DND-41 (cell line): Measurements from ENCODE around the gene MERTK.

Experiments
- ATAC-seq: fragments of 200-7000 bp; cut with Tn5 transposase; 3 replicates; pipeline ENCODE4 v1.9.1; 2021; ENCODE audit warnings: low read depth; ENCODE audit not compliant: insufficient read depth
- DNase-seq: peaks from one replicate; pipeline ENCODE4 v3.0.0-alpha.2; 2020
- H2AFZ ChIP-seq: 2 replicates; pipeline ENCODE4 v1.6.0; 2012; ENCODE audit warnings: low read depth, low read length
- H3K27ac ChIP-seq: 2 replicates; pipeline ENCODE4 v1.5.1; 2012; ENCODE audit warnings: low read length, inconsistent platforms
- H3K27me3 ChIP-seq: fragments of 200-600 bp; sonication (generic); 2 replicates; pipeline ENCODE4 v1.6.0; 2012; ENCODE audit warnings: low read length, mild to moderate bottlenecking, inconsistent platforms; ENCODE audit not compliant: insufficient read depth, poor library complexity
- H3K36me3 ChIP-seq: 2 replicates; pipeline ENCODE4 v1.5.1; 2012; ENCODE audit warnings: low read length, inconsistent platforms; ENCODE audit not compliant: insufficient read depth
- H3K4me1 ChIP-seq: 2 replicates; pipeline ENCODE4 v1.5.1; 2012; ENCODE audit warnings: mild to moderate bottlenecking, low read length; ENCODE audit not compliant: insufficient read depth
- H3K4me2 ChIP-seq: 2 replicates; pipeline ENCODE4 v1.6.0; 2012; ENCODE audit warnings: mild to moderate bottlenecking, moderate library complexity, low read length, inconsistent platforms; ENCODE audit not compliant: insufficient read depth
- H3K4me3 ChIP-seq, 2 experiments: fragments of 200-600 bp in 1 of 2; shearing (Covaris generic) in 1 of 2; 2 replicates each; pipeline ENCODE4 v1.5.1; 2012 to 2016; ENCODE audit warnings: inconsistent platforms in 2 of 2, low read length in 2 of 2, mild to moderate bottlenecking in 2 of 2, low read depth in 1 of 2, moderate library complexity in 1 of 2
- H3K79me2 ChIP-seq: 2 replicates; pipeline ENCODE4 v1.6.0; 2012; ENCODE audit warnings: low read length, inconsistent platforms; ENCODE audit not compliant: insufficient read depth
- H3K9ac ChIP-seq: 2 replicates; pipeline ENCODE4 v1.6.0; 2012; ENCODE audit warnings: low read depth, mild to moderate bottlenecking, inconsistent platforms, low read length, moderate library complexity
- H3K9me3 ChIP-seq: 2 replicates; pipeline ENCODE4 v1.5.1; 2012; ENCODE audit warnings: low read length, moderate library complexity, mild to moderate bottlenecking, inconsistent platforms; ENCODE audit not compliant: insufficient read depth, severe bottlenecking
- H4K20me1 ChIP-seq: 2 replicates; pipeline ENCODE4 v1.6.0; 2012; ENCODE audit warnings: low read length; ENCODE audit not compliant: insufficient read depth
- TF ChIP-seq, protein P1 (sequence below): IDR thresholded peaks from 2 replicates; pipeline ENCODE4 v1.5.1; 2012; ENCODE audit warnings: borderline replicate concordance, low read length, moderate library complexity, mild to moderate bottlenecking; ENCODE audit not compliant: poor library complexity, severe bottlenecking; ENCODE audit errors: extremely low read depth

The MERTK gene

DNA sequence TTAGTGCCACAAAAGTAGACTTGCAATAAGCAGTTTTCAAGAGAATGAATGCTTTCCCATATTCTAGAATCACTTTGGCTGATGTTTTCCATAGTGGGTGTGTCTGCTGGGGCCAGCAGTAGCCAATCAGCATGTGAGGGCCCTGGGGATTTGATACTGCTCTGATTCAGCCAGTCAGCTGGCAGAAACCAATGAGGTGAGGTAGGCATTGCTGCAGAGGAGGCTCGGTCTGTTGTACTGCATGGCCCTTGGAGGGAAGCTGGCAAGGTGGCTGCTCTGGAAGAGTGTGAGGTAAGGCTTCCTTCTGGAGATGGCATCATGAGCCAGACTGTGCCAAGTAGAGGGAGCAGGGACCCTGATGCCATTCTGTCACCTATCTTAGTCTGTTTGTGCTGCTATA, 179.4 kb downstream of the MERTK start:
- TF ChIP-seq, protein P1, sequence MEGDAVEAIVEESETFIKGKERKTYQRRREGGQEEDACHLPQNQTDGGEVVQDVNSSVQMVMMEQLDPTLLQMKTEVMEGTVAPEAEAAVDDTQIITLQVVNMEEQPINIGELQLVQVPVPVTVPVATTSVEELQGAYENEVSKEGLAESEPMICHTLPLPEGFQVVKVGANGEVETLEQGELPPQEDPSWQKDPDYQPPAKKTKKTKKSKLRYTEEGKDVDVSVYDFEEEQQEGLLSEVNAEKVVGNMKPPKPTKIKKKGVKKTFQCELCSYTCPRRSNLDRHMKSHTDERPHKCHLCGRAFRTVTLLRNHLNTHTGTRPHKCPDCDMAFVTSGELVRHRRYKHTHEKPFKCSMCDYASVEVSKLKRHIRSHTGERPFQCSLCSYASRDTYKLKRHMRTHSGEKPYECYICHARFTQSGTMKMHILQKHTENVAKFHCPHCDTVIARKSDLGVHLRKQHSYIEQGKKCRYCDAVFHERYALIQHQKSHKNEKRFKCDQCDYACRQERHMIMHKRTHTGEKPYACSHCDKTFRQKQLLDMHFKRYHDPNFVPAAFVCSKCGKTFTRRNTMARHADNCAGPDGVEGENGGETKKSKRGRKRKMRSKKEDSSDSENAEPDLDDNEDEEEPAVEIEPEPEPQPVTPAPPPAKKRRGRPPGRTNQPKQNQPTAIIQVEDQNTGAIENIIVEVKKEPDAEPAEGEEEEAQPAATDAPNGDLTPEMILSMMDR: no peak
- ATAC-seq: no peak
- no peak overlapping the region for H3K27ac ChIP-seq
- H3K79me2 ChIP-seq: no peaks in the 10 kb centered on the region
- H3K27me3 ChIP-seq: no peaks in the 10 kb centered on the region
- peaks cover 48% of the 10 kb centered on the region for H3K36me3 ChIP-seq
- no peak for DNase-seq
- H3K4me3 ChIP-seq: no peak overlapping the region
- H3K4me1 ChIP-seq: no peaks in the 10 kb centered on the region
- no peak overlapping the region for H3K4me2 ChIP-seq
- H3K9me3 ChIP-seq: peaks cover 3% of the 10 kb centered on the region
- no peak overlapping the region for H3K9ac ChIP-seq
- H4K20me1 ChIP-seq: no peaks in the 10 kb centered on the region
- no peak overlapping the region for H2AFZ ChIP-seq
